GM18907 (cell line): ENCODE results near the gene F8.
"Not testable (repeated sequence)": the region's sequence is repeated elsewhere in the genome, so short reads cannot be mapped to it uniquely, and the experiment has no call there.

Experiments
- ATAC-seq: cut with Tn5 transposase; IDR thresholded peaks from one replicate; pipeline ENCODE4 v1.9.1; 2021; ENCODE audit warnings: mild to moderate bottlenecking, moderate library complexity; ENCODE audit not compliant: unreplicated experiment

Gene F8

DNA sequence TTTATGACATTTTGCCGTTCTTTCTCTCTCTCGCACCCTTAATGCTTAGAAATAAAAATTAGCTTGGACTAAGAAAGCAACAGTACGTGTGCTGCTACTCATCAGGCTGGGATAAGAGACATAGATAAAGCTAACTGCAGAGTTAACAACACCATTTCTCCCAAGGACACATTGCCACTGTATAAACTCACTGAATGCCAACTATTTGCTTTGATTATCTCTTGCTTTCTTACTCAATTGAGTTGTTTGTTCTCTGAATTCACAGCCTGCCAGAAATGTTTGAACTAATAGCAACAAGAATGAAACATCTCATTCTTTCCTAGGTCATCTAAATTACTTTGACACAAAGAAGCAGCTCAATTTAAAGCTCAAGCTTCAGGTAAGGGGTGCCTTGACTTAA is 34.6 kb downstream of the F8 start:
- no peak for ATAC-seq

DNA sequence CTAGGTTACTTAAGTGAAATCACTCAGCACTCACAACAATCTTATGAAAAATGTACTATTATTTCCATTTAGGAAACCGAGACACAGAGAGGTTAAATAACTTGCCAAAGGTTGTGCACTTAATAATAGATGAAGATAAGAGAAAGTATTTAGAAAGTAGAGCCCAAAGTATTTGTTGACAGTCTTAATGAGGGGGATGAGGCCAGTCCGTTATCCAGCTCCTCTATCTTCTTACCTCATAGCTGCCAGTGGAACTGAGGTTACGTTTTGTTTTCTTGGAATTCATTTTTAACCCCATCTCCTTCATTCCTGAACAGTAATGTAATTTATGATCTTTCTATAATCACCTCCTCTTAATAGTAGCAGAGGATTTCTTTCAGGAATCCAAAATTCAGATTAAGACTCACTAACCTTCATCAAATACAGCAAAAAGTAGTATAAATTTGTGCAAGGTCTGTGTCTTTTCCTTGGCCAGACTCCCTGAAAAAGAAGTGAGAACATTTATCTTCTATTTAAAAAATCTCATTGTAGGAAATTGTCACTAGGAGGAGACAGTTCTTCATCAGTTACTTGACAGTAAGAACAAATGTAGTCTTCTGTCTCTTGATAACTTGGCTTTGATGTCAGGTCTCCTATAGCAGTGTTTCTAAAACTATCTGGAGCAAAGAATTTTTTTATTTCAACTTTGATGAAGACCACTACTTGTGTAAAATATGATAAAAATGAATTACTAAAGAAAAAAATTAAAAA is 35.5 kb downstream of the F8 start:
- no peak for ATAC-seq

- no peak for ATAC-seq
Observed at GRCh38 chrX:154981116-154981411, 41.5 kb downstream of the F8 start.

GRCh38 chrX:154980330-154981115 is 42.0 kb downstream of the F8 start:
- peak; percentile 99 for ATAC-seq

DNA sequence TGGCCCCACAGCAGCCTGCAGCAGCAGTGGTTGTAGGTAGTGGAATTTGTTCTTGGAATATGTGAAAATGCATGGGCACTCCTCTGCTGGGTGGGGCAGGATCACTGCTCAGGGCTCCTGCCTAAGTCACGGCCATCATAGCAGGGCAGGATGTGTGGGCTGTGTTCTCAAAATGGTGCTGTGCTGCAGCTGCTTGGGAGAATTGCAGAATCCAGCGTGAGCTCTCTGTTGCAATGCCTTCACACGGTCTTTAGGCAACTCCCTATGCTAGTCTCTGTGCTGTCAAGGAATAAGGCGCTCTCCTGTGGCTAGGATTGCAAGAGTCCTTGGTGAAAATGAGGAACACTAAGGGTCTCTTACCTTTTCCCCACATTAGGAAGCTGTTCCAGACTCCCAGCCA is 42.9 kb downstream of the F8 start:
- ATAC-seq, result no peak

GRCh38 chrX:154968353-154968752 is 54.2 kb downstream of the F8 start:
- no peak for ATAC-seq

DNA sequence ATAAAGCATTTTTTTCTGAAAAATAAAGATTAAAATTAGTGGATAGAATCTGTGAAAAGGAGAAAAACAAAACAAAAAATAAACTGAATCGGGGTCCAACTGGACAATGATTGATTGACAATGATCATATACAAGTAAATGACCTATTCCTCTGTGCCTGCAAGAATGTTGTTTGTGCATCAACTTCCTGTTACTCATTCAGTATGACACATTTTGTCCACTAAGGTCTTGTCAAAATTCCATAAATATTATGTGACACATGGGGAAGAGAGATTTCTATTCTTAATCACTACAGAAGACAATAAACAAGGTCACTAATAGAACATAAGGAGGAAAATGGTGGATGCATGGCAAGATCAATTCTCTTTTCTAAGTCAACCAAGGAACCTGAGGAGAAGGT is 54.9 kb downstream of the F8 start:
- no peak for ATAC-seq

GRCh38 chrX:154961947-154962346 is 60.6 kb downstream of the F8 start:
- no peak for ATAC-seq

- not testable (repeated sequence) for ATAC-seq
Observed at GRCh38 chrX:154955799-154956198, 66.7 kb downstream of the F8 start.

- not testable (repeated sequence) for ATAC-seq
Observed at GRCh38 chrX:154939265-154939664, 83.3 kb downstream of the F8 start.

DNA sequence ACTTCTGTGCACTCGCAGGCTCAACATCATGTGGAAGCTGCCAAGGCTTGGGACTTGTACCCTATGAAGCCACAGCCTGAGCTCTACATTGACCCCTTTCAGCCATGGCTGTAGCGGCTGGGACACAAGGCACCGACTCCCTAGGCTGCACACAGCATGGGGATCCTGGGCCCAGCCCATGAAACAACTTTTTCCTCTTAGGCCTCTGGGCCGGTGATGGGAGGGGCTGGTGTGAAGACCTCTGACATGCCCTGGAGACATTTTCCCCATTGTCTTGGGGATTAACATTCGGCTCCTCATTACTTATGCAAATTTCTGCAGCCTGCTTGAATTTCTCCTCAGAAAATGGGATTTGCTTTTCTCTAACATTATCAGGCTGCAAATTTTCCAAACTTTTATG is 97.8 kb downstream of the F8 start:
- ATAC-seq, result not testable (repeated sequence)

DNA sequence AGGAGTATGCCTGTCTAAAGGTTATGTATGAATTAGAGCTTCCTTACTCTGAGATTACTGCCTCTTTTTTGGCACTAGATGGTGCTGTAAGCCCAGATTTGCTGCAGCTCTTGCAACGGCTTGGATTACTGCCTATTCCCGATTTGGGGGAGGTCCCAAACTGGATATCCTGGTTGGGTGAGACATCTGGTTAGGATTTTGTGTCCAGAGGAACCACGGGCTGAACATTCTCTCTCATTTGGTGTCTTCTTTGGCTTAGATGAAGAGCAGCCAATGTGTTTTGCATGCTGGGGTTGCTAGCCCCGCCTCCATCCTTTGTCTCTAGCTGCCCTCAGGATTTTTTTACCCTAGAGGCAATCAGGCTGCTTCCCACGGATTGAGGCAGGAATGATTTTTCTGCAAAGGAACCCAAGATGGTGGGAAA is 104.5 kb downstream of the F8 start:
- peak; percentile 68 for ATAC-seq

DNA sequence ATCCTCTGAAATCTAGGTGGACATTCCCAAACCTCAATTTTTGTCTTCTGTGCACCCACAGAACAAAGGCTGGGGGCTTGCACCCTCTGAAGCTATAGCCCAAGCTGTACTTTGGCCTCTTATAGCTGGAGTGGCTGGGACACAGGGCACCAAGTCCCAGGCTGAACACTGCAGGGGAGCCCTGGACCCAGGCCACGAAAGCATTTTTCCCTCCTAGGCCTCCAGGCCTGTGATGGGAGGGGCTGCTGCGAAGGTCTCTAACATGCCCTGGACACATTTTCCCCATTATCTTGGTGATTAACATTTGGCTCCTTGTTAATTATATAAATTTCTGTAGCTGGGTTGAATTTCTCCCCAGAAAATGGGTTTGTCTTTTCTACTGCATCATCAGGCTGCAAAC is 108.5 kb downstream of the F8 start:
- no peak for ATAC-seq

DNA sequence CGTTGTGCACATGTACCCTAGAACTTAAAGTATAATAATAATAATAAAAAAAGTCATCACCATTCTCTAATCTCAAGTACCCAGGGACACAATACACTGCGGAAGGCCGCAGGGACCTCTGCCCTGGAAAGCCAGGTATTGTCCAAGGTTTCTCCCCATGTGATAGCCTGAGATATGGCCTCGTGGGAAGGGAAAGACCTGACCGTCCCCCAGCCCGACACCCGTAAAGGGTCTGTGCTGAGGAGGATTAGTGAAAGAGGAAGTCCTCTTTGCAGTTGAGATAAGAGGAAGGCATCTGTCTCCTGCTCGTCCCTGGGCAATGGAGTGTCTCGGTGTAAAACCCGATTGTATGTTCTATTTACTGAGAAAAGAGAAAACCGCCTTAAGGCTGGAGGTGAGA is 112.0 kb downstream of the F8 start:
- not testable (repeated sequence) for ATAC-seq

GRCh38 chrX:154910048-154910447 is 112.5 kb downstream of the F8 start:
- ATAC-seq, result not testable (repeated sequence)

GRCh38 chrX:154908821-154909220 is 113.7 kb downstream of the F8 start:
- ATAC-seq, result no peak

DNA sequence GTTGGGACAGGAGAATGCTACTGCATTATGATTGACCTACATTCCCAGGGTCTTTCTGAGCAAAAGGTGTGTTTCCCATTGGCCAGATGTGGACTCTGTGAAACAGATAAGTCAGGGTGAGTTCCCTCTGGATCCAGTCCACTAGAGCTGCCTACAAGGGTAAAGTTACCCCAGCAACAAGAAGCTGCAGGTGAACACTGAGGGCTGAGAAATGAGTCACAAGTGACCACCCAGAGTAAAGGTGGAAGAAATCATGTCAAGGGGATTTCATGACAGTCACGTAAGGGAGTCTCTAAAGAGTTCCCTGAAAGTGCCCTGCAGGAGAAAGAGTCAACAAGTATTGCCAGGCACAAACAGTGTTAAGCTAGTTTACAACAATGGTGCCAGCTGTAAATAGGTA is 120.1 kb downstream of the F8 start:
- no peak for ATAC-seq

- ATAC-seq, result no peak
Observed at GRCh38 chrX:154900323-154900722, 122.2 kb downstream of the F8 start.

- no peak for ATAC-seq
Observed at GRCh38 chrX:154892296-154892695, 130.2 kb downstream of the F8 start.

DNA sequence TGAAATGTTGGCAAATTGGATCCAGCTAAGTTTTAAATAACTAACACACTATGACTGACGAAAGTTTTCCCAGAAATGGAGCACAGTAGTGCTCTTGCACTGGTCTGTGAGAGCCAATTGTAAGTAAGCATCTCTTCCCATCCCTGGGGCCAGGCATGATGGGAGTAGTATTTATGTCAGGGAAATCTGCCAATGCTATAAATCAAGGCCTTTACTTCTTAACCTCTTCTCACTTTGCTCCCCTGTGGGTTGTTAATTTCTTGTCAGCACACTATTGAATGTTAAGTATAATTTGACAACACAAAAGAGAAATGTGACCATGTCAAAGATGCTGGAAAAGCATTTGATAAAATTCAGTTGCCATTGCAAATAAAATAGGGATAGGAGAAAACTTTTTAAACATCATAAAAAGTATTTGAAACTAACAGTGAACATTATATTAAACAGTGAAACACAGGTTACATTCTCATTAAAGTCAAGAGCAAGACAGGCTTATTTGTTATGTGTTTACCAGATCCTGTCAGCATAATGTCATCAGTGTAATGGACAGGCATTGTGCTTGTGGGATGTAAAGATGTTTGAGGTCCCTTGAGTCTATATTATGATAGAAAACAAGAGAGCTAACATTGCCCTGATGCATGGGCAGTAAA is 131.4 kb downstream of the F8 start:
- no peak for ATAC-seq

DNA sequence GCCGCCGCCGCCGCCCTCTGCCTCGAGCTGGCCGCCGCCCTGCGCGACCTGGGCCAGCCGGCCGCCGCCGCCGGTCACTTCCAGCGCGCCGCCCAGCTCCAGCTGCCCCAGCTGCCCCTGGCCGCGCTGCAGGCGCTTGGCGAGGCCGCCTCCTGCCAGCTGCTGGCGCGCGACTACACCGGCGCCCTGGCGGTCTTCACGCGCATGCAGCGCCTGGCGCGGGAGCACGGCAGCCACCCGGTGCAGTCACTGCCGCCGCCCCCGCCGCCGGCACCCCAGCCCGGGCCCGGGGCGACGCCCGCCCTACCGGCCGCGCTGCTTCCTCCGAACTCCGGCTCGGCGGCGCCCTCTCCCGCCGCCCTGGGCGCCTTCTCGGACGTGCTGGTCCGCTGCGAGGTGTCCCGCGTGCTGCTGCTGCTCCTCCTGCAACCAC is 135.7 kb downstream of the F8 start:
- ATAC-seq, result peak; percentile 46
